Esophagus squamous epithelium (tissue), 5 donors: ENCODE results near the gene RAB6B. TPM values are rescaled to one million over a fixed set of nuclear protein-coding genes. Genes with fewer than 3 reads are reported as not detected.

Experiments
- DNase-seq: peaks from one replicate; lab custom pipeline; 2025; lab: John Stamatoyannopoulos, UW
- H3K27ac ChIP-seq, 4 donors: fragments of 200-600 bp; sonication (generic); one replicate each; pipeline ENCODE4 v1.5.1; 2016 to 2019; ENCODE audit warnings: mild to moderate bottlenecking in 1 of 4
- H3K27me3 ChIP-seq, 4 donors: fragments of 200-600 bp; sonication (generic); 1 replicate in 3 of 4; 2 replicates in 1 of 4; pipeline versions ENCODE4 v1.5.1 to v1.6.0; 2017 to 2021; ENCODE audit warnings: antibody characterized with exemption in 1 of 4
- H3K36me3 ChIP-seq, 3 donors: fragments of 200-600 bp; sonication (generic); one replicate each; pipeline ENCODE4 v1.5.1; 2016 to 2019
- H3K4me1 ChIP-seq, 3 donors: fragments of 200-600 bp; sonication (generic); one replicate each; pipeline ENCODE4 v1.5.1; 2017 to 2019
- H3K4me3 ChIP-seq, 4 donors: fragments of 200-600 bp; sonication (generic); 1 replicate in 3 of 4; 2 replicates in 1 of 4; pipeline ENCODE4 v1.5.1; 2016 to 2019; ENCODE audit warnings: mild to moderate bottlenecking in 2 of 4, moderate library complexity in 1 of 4
- H3K9me3 ChIP-seq, 3 donors: fragments of 200-600 bp; sonication (generic); one replicate each; pipeline ENCODE4 v1.5.1; 2016 to 2019
- CTCF ChIP-seq, 6 experiments: fragments of 450-650 bp in 4 of 6; fragments of 200-600 bp in 2 of 6; sonication (generic) in 2 of 6; IDR thresholded peaks; one replicate each; pipeline ENCODE4 v1.5.1; 2016 to 2019; ENCODE audit warnings: antibody characterized with exemption in 6 of 6, mild to moderate bottlenecking in 4 of 6, moderate library complexity in 4 of 6
- POLR2A ChIP-seq, 4 donors: fragments of 450-650 bp; IDR thresholded peaks; one replicate each; pipeline ENCODE4 v1.6.1; 2017; ENCODE audit warnings: antibody characterized with exemption in 4 of 4, mild to moderate bottlenecking in 4 of 4, moderate library complexity in 3 of 4
- WGBS, 2 donors: methylation state at CpG; one replicate each; pipeline ENCODE4 v1.1.5; 2018; 5-methylcytosine and 5-hydroxymethylcytosine counted together
- intact Hi-C: fragments of 100-400 bp; cut with DNase I; formaldehyde crosslinking; loops from one replicate; pipeline ENCODE4 v1.15.0; 2022
- total RNA-seq, 4 donors: library from RNA; depleted of rRNA; stranded (reverse); fragments of >200 nt; gene quantifications; one replicate each; pipeline ENCODE4 v1.1.0, GENCODE V29; 2016
- donor health status: DM: yes; HTN: yes; CAD: no.

Gene RAB6B
- total RNA-seq, 4 donors from 2014 or later, result 0.09 to 1.7 (median 0.68) TPM

- no peak overlapping the region for H3K4me3 ChIP-seq
- WGBS, 2 donors, result 55 to 61% methylated on average over 7 of the region's 7 CpGs
- DNase-seq, result no peak
These were observed 26.8 kb downstream of the RAB6B start for GRCh38 chr3:133868758-133869475.

GRCh38 chr3:133868186-133868585 lies 27.5 kb downstream of the RAB6B start:
- Histone ChIP-seq H3K27ac (no peak overlapping the region), H3K27me3 (no peaks in the 10 kb centered on the region), H3K4me1 (no peaks in the 10 kb centered on the region), H3K36me3 (no peaks in the 10 kb centered on the region), H3K9me3 (no peaks in the 10 kb centered on the region), H3K4me3 (no peak overlapping the region)
- TF ChIP-seq POLR2A (IDR thresholded peaks at IDR 0.05), result no peak
- no peak for TF ChIP-seq CTCF (IDR thresholded peaks at IDR 0.05)
- intact Hi-C loops, result no loop called here
- no peak for DNase-seq
- 84 to 97% methylated on average over 4 to 5 of the region's 8 CpGs for WGBS, 2 donors

More at GRCh38 chr3:133868758-133869475, 26.8 kb downstream of the RAB6B start:
- H3K27ac ChIP-seq, result no peak overlapping the region
- H3K27me3 ChIP-seq, result no peaks in the 10 kb centered on the region
- H3K9me3 ChIP-seq, result no peaks in the 10 kb centered on the region
- H3K36me3 ChIP-seq, result no peaks in the 10 kb centered on the region
- TF ChIP-seq POLR2A (IDR thresholded peaks at IDR 0.05), result no peak
- TF ChIP-seq CTCF (IDR thresholded peaks at IDR 0.05), result no peak
- intact Hi-C loops, result no loop called here
- no peaks in the 10 kb centered on the region for H3K4me1 ChIP-seq

- Histone ChIP-seq H3K36me3 (no peaks in the 10 kb centered on the region), H3K4me1 (no peaks in the 10 kb centered on the region), H3K27ac (no peak overlapping the region), H3K4me3 (no peak overlapping the region), H3K27me3 (no peaks in the 10 kb centered on the region), H3K9me3 (no peaks in the 10 kb centered on the region)
- WGBS, 2 donors, result 67 to 100% methylated on average over 1 to 3 of the region's 3 CpGs
- TF ChIP-seq POLR2A (IDR thresholded peaks at IDR 0.05) (no peak), CTCF (IDR thresholded peaks at IDR 0.05) (no peak)
- intact Hi-C loops, result no loop called here
- no peak for DNase-seq
These were observed 29.5 kb downstream of the RAB6B start for GRCh38 chr3:133866141-133866540.

- no peak overlapping the region for H3K27ac ChIP-seq
- 71 to 86% methylated on average over 3 to 5 of the region's 5 CpGs for WGBS, 2 donors
- H3K27me3 ChIP-seq, result no peaks in the 10 kb centered on the region
- intact Hi-C loops, result no loop called here
- H3K36me3 ChIP-seq, result no peaks in the 10 kb centered on the region
- H3K9me3 ChIP-seq, result no peaks in the 10 kb centered on the region
- no peak for DNase-seq
- H3K4me1 ChIP-seq, result no peaks in the 10 kb centered on the region
- no peak overlapping the region for H3K4me3 ChIP-seq
- TF ChIP-seq POLR2A (IDR thresholded peaks at IDR 0.05), result no peak
- TF ChIP-seq CTCF (IDR thresholded peaks at IDR 0.05), result no peak
These were observed 30.4 kb downstream of the RAB6B start for GRCh38 chr3:133865136-133865855.

GRCh38 chr3:133864616-133865015 lies 31.1 kb downstream of the RAB6B start:
- H3K27me3 ChIP-seq, result no peaks in the 10 kb centered on the region
- H3K4me1 ChIP-seq, result no peaks in the 10 kb centered on the region
- WGBS, 2 donors, result 79 to 81% methylated on average over 7 of the region's 7 CpGs
- H3K36me3 ChIP-seq, result no peaks in the 10 kb centered on the region
- no peaks in the 10 kb centered on the region for H3K9me3 ChIP-seq
- no peak for DNase-seq
- H3K4me3 ChIP-seq, result no peak overlapping the region
- intact Hi-C loops, result no loop called here
- H3K27ac ChIP-seq, result no peak overlapping the region
- TF ChIP-seq CTCF (IDR thresholded peaks at IDR 0.05) (no peak), POLR2A (IDR thresholded peaks at IDR 0.05) (no peak)
